HUES48 (cell line): ENCODE data around the gene MAGI2.

Experiments
- H3K27ac ChIP-seq: one replicate; pipeline ENCODE4 v1.7.0; 2013; ENCODE audit warnings: low read depth, low read length, inconsistent platforms
- H3K27me3 ChIP-seq: 2 replicates; pipeline ENCODE4 v1.6.1; 2013; ENCODE audit warnings: mild to moderate bottlenecking, low read length; ENCODE audit not compliant: control insufficient read depth, insufficient read depth
- H3K36me3 ChIP-seq: 2 replicates; pipeline ENCODE4 v1.6.1; 2013; ENCODE audit warnings: low read length; ENCODE audit not compliant: control insufficient read depth, insufficient read depth
- H3K4me1 ChIP-seq: 2 replicates; pipeline ENCODE4 v1.6.1; 2013; ENCODE audit warnings: mild to moderate bottlenecking, low read length; ENCODE audit not compliant: control insufficient read depth, insufficient read depth
- H3K4me3 ChIP-seq: 2 replicates; pipeline ENCODE4 v1.5.1; 2013; ENCODE audit warnings: mild to moderate bottlenecking, low read depth, low read length
- H3K9ac ChIP-seq: 2 replicates; pipeline ENCODE4 v1.6.1; 2013; ENCODE audit warnings: mild to moderate bottlenecking, low read depth, low read length, moderate library complexity
- H3K9me3 ChIP-seq: 2 replicates; pipeline ENCODE4 v1.6.1; 2013; ENCODE audit warnings: low read length; ENCODE audit not compliant: control insufficient read depth, insufficient read depth

MAGI2 gene

DNA sequence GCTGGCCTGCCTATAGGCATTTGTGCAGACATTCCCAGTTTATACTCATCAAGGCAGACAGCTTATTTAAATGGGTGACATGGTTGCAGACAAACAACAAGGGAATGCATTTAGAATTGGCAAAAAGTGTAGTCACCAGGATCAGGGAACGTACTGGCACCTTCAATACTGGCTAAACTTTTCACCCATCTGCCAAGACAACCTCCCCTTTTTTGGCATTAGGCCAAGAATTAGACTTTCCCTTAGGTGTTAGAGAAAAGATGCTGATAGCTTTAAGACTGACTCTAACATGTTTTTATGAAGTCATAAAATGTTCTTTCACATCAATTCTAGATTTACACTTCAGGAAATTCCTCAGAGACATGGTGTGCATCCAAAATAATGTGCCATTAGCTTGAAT lies 1289.0 kb downstream of the MAGI2 start:
- H3K27ac ChIP-seq: no peak overlapping the region
- H3K27me3 ChIP-seq: no peaks in the 10 kb centered on the region
- peaks cover 22% of the 10 kb centered on the region for H3K4me1 ChIP-seq
- H3K9ac ChIP-seq: no peak overlapping the region
- no peak overlapping the region for H3K4me3 ChIP-seq
- H3K9me3 ChIP-seq: no peaks in the 10 kb centered on the region
- H3K36me3 ChIP-seq: peaks cover 2% of the 10 kb centered on the region; the same call in 1 of the 2 replicates

DNA sequence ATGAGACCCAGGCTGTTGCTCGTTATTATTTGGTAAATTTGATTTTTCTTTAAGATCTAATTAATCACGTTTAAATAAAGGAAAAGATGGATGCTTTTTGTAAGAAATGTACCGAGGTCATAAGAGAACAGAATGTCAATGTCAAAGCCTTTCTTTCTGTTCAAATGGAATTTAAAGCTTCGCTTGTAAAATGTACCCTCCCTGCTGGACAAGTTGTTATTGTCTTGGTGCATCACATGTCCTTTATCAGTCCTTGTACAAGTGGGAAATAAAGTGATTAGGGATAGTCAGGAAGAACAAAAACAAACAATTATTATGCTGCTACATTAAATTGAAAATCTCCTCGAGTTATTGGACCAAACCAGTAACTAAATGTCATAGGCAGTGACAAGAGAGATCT lies 1291.7 kb downstream of the MAGI2 start:
- H3K36me3 ChIP-seq: no peaks in the 10 kb centered on the region
- no peak overlapping the region for H3K4me3 ChIP-seq
- peaks cover 43% of the 10 kb centered on the region for H3K4me1 ChIP-seq
- H3K9ac ChIP-seq: no peak overlapping the region
- H3K27me3 ChIP-seq: no peaks in the 10 kb centered on the region
- no peak overlapping the region for H3K27ac ChIP-seq
- no peaks in the 10 kb centered on the region for H3K9me3 ChIP-seq

DNA sequence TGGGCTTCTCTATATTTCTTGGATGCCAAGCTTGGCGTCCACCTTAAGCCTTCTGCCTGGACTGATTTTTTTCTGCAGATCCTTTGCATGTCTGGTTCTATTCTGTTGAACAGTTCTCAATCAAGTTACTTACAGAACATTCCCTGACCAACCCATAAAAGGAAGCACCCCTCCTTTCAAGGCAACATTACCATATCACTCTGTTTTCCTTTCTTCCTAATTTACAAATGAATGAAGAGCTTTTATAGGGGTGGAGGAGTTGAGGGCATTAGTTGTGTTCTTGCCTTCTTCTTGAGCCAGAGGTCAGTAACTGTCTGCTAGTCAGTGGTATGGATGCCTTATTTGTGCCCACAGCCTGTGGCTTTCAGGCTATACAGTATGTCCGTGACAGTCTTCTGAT lies 1293.9 kb downstream of the MAGI2 start:
- Histone ChIP-seq H3K4me3 (peak overlapping the region; percentile 28; the same call in 1 of the 2 replicates), H3K36me3 (no peaks in the 10 kb centered on the region), H3K9me3 (no peaks in the 10 kb centered on the region), H3K9ac (no peak overlapping the region), H3K27ac (peak overlapping the region; percentile 18), H3K27me3 (no peaks in the 10 kb centered on the region), H3K4me1 (peaks cover 40% of the 10 kb centered on the region)

GRCh38 chr7:78153285-78153684 lies 1300.2 kb downstream of the MAGI2 start:
- Histone ChIP-seq H3K4me3 (no peak overlapping the region), H3K27me3 (no peaks in the 10 kb centered on the region), H3K27ac (no peak overlapping the region), H3K9me3 (no peaks in the 10 kb centered on the region), H3K4me1 (peaks cover 25% of the 10 kb centered on the region), H3K36me3 (no peaks in the 10 kb centered on the region), H3K9ac (no peak overlapping the region)

GRCh38 chr7:78151229-78151628 lies 1302.2 kb downstream of the MAGI2 start:
- no peaks in the 10 kb centered on the region for H3K27me3 ChIP-seq
- no peak overlapping the region for H3K4me3 ChIP-seq
- no peaks in the 10 kb centered on the region for H3K36me3 ChIP-seq
- H3K9ac ChIP-seq: no peak overlapping the region
- H3K9me3 ChIP-seq: no peaks in the 10 kb centered on the region
- H3K4me1 ChIP-seq: peaks cover 5% of the 10 kb centered on the region; the same call in 1 of the 2 replicates
- no peak overlapping the region for H3K27ac ChIP-seq

DNA sequence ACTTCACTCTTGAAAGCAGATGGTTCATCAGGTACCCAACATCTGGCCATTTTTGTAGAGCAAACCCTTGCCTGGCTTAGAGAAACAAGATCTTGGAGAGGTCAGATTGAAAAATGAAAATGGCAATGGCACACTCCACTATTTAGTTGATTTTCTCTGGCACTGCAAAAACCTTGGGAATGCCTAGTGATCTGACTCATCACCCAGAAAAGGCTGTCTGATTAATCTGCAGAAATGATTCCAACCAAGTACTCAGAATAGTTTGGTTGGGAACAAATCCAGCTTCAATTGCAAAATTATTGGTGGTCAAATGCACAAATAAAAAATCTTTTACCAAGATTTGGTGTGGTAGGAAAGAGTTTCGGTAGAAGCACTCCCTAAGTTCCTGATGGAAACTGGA lies 1303.7 kb downstream of the MAGI2 start:
- Histone ChIP-seq H3K36me3 (no peaks in the 10 kb centered on the region), H3K4me3 (no peak overlapping the region), H3K9me3 (no peaks in the 10 kb centered on the region), H3K27me3 (no peaks in the 10 kb centered on the region), H3K27ac (no peak overlapping the region), H3K9ac (no peak overlapping the region), H3K4me1 (peaks cover 5% of the 10 kb centered on the region; the same call in 1 of the 2 replicates)

DNA sequence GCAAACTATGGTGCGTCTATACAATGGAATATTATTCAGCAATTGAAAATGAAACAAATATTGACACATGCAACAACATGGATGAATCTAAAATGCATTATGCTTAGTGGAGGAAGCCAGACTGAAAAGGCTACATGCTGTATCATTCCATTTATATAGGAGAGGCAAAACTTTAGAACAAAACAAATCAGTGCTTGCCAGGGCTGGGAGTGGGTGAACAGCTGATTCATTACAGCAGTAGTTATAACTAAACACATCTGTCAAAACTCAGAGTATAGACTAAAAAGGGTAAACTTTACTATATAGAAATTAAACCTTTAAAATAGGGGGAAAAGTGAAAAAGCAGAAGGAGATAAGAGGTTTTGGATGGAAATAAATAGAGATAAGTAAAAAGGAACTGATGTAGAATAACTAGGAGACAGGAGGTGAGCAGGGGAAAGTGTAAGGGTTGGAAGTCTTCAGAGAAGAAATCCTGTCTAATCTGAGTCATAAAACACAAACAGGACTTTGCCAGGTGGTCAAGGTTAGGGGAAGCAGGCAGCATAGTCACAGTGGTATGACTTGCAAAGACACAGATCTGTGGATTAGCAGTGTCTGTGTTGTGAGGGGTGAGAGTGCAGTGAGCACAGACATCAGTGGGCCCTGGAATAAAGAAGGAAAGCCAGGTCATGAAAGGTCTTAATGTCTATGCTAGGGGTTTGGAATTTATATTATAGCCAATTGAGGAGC lies 1305.1 kb downstream of the MAGI2 start:
- Histone ChIP-seq H3K4me3 (no peak overlapping the region), H3K27me3 (no peaks in the 10 kb centered on the region), H3K36me3 (no peaks in the 10 kb centered on the region), H3K9ac (no peak overlapping the region), H3K9me3 (no peaks in the 10 kb centered on the region), H3K27ac (no peak overlapping the region), H3K4me1 (0 out of 2 replicates have a peak, but pooled peaks cover 3% of the 10 kb centered on the region)

- H3K27ac ChIP-seq: no peak overlapping the region
- no peak overlapping the region for H3K9ac ChIP-seq
- peaks cover 4% of the 10 kb centered on the region for H3K4me1 ChIP-seq
- H3K36me3 ChIP-seq: no peaks in the 10 kb centered on the region
- H3K27me3 ChIP-seq: no peaks in the 10 kb centered on the region
- no peak overlapping the region for H3K4me3 ChIP-seq
- no peaks in the 10 kb centered on the region for H3K9me3 ChIP-seq
These were observed 1306.9 kb downstream of the MAGI2 start for GRCh38 chr7:78146546-78146945.

GRCh38 chr7:78143661-78144060 lies 1309.8 kb downstream of the MAGI2 start:
- Histone ChIP-seq H3K9me3 (no peaks in the 10 kb centered on the region), H3K4me3 (no peak overlapping the region), H3K9ac (no peak overlapping the region), H3K36me3 (no peaks in the 10 kb centered on the region), H3K27ac (no peak overlapping the region), H3K4me1 (peaks cover 6% of the 10 kb centered on the region), H3K27me3 (no peaks in the 10 kb centered on the region)

- Histone ChIP-seq H3K36me3 (no peaks in the 10 kb centered on the region), H3K27ac (no peak overlapping the region), H3K27me3 (no peaks in the 10 kb centered on the region), H3K9ac (no peak overlapping the region), H3K4me1 (peaks cover 6% of the 10 kb centered on the region), H3K9me3 (no peaks in the 10 kb centered on the region), H3K4me3 (no peak overlapping the region)
These were observed 1311.8 kb downstream of the MAGI2 start for GRCh38 chr7:78141522-78142281.

- Histone ChIP-seq H3K27me3 (no peaks in the 10 kb centered on the region), H3K9ac (no peak overlapping the region), H3K9me3 (no peaks in the 10 kb centered on the region), H3K4me1 (peaks cover 6% of the 10 kb centered on the region), H3K4me3 (no peak overlapping the region), H3K27ac (no peak overlapping the region), H3K36me3 (no peaks in the 10 kb centered on the region)
These were observed 1313.4 kb downstream of the MAGI2 start for GRCh38 chr7:78140109-78140508.
